Breast epithelium (tissue), 4 donors: ENCODE measurements around the gene CCDC92. TPM values are rescaled to one million over a fixed set of nuclear protein-coding genes. Genes with fewer than 3 reads are reported as not detected.

ENCODE experiments used
- DNase-seq, 2 donors: peaks; one replicate each; pipeline ENCODE4 v3.0.0-alpha.2; 2019; ENCODE audit warnings: low spot score in 2 of 2
- H3K27ac ChIP-seq, 2 donors: fragments of 200-600 bp; sonication (generic) in 1 of 2; one replicate each; pipeline ENCODE4 v1.5.1; 2016 to 2019; ENCODE audit warnings: mild to moderate bottlenecking in 1 of 2
- H3K27me3 ChIP-seq, 2 donors: fragments of 200-600 bp; sonication (generic) in 1 of 2; one replicate each; pipeline versions ENCODE4 v1.5.1 to v1.6.0; 2017 to 2019; ENCODE audit warnings: control low read depth in 1 of 2, mild to moderate bottlenecking in 1 of 2
- H3K36me3 ChIP-seq: fragments of 200-600 bp; one replicate; pipeline ENCODE4 v1.5.1; 2019
- H3K4me1 ChIP-seq, 2 donors: fragments of 200-600 bp; sonication (generic); one replicate each; pipeline ENCODE4 v1.5.1; 2016 to 2019; ENCODE audit warnings: control low read depth in 1 of 2
- H3K4me3 ChIP-seq, 3 donors: fragments of 200-600 bp; sonication (generic); 1 replicate in 2 of 3; 2 replicates in 1 of 3; pipeline ENCODE4 v1.5.1; 2016 to 2019; ENCODE audit warnings: mild to moderate bottlenecking in 3 of 3, moderate library complexity in 2 of 3
- H3K9me3 ChIP-seq, 2 donors: fragments of 200-600 bp; sonication (generic) in 1 of 2; one replicate each; pipeline ENCODE4 v1.5.1; 2016 to 2019; ENCODE audit warnings: control low read depth in 1 of 2
- CTCF ChIP-seq, 3 donors: fragments of 450-650 bp; IDR thresholded peaks; one replicate each; pipeline ENCODE4 v1.5.1; 2016 to 2017; ENCODE audit warnings: antibody characterized with exemption in 3 of 3, mild to moderate bottlenecking in 3 of 3, moderate library complexity in 3 of 3
- POLR2A ChIP-seq: fragments of 450-650 bp; IDR thresholded peaks from one replicate; pipeline ENCODE4 v1.6.1; 2016; ENCODE audit warnings: antibody characterized with exemption, mild to moderate bottlenecking, moderate library complexity
- POLR2AphosphoS5 ChIP-seq, 3 donors: sonication (generic); formaldehyde crosslinking; IDR thresholded peaks; one replicate each; pipeline ENCODE4 v1.6.1; 2017; ENCODE audit warnings: antibody characterized with exemption in 3 of 3
- intact Hi-C: fragments of 100-400 bp; cut with DNase I; formaldehyde crosslinking; loops from one replicate; pipeline ENCODE4 v1.15.1; 2023; ENCODE audit warnings: low total_unique reads
- total RNA-seq, 3 donors: library from RNA; depleted of rRNA; stranded (reverse); fragments of >200 nt; gene quantifications; one replicate each; pipeline ENCODE4 v1.1.0, GENCODE V29; 2016

The CCDC92 gene
- total RNA-seq, 3 donors from 2014 or later, result 17.4 to 40.0 (median 24.6) TPM

DNA sequence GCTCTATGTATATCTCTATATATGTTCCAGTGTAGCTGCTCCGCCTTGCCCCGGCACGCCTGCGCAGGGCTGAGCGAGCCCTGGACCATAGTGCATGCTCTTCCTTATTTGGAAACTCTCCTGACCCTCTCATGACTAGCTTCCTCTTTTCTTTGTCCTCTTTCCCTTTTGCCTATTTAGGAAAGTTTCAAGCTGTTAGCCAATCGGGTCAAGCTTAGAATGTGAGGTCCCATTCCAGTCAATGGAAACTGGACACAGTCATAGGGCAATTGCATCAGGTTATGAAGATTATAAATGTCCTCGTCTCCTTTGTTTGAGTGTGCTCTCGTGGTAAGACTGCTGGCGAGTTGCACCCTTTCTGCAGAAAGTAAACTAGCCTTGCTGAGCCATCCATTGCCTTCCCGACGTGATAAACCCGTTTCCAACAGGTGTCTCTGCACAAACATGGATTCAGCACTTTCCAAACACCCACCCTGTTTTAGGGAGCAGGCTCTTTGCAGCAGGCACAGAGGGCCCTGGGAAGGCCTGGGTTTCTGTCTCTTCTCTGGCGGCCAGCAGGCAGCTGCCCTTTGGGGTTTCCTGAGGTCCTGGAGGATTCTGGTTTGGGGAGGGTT lies 30.9 kb downstream of the CCDC92 start:
- H3K27me3 ChIP-seq, result no peaks in the 10 kb centered on the region
- no peaks in the 10 kb centered on the region for H3K4me1 ChIP-seq
- TF ChIP-seq POLR2AphosphoS5 (IDR thresholded peaks at IDR 0.05) (no peak), POLR2A (no peak), CTCF (IDR thresholded peaks at IDR 0.05) (no peak)
- no peak overlapping the region for H3K4me3 ChIP-seq
- intact Hi-C loops, result no loop called here
- DNase-seq, result no peak
- H3K36me3 ChIP-seq, result no peaks in the 10 kb centered on the region
- no peaks in the 10 kb centered on the region for H3K9me3 ChIP-seq
- H3K27ac ChIP-seq, result no peak overlapping the region

DNA sequence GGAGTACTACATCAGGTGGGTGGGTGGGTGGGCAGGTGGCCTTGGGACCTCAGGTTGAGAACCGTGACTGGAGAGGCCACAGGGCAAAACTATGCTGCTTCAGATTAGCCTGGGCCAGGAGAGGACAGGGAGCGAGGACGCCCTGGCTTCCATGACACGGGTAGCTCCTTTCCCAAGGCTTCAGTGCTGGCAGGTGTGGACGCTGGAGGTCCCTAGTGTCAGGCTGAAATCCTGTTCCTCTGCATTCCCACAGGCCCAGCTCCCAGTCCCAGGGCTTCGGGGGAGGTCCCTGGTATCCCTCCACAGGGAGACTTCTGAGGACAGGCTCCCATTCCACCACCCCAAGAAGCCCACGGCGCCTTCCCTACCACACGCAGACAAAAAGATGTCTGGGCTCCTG lies 31.6 kb downstream of the CCDC92 start:
- intact Hi-C loops, result no loop called here
- no peak overlapping the region for H3K27ac ChIP-seq
- no peaks in the 10 kb centered on the region for H3K27me3 ChIP-seq
- no peaks in the 10 kb centered on the region for H3K4me1 ChIP-seq
- no peak overlapping the region for H3K4me3 ChIP-seq
- no peak for TF ChIP-seq POLR2AphosphoS5 (IDR thresholded peaks at IDR 0.05)
- no peak for TF ChIP-seq CTCF (IDR thresholded peaks at IDR 0.05)
- no peak for TF ChIP-seq POLR2A
- no peaks in the 10 kb centered on the region for H3K36me3 ChIP-seq
- no peak for DNase-seq
- no peaks in the 10 kb centered on the region for H3K9me3 ChIP-seq

GRCh38 chr12:123940627-123940966 lies 32.0 kb downstream of the CCDC92 start:
- Histone ChIP-seq H3K4me3 (no peak overlapping the region), H3K27ac (no peak overlapping the region), H3K27me3 (no peaks in the 10 kb centered on the region), H3K9me3 (no peaks in the 10 kb centered on the region), H3K36me3 (no peaks in the 10 kb centered on the region), H3K4me1 (no peaks in the 10 kb centered on the region)
- intact Hi-C loops, result no loop called here
- TF ChIP-seq POLR2AphosphoS5 (IDR thresholded peaks at IDR 0.05), result no peak
- TF ChIP-seq POLR2A, result no peak
- TF ChIP-seq CTCF (IDR thresholded peaks at IDR 0.05), result no peak
- no peak for DNase-seq

GRCh38 chr12:123939716-123940626 lies 32.7 kb downstream of the CCDC92 start:
- Histone ChIP-seq H3K4me3 (no peak overlapping the region), H3K27ac (no peak overlapping the region), H3K4me1 (no peaks in the 10 kb centered on the region), H3K36me3 (no peaks in the 10 kb centered on the region), H3K27me3 (no peaks in the 10 kb centered on the region), H3K9me3 (no peaks in the 10 kb centered on the region)
- DNase-seq, result no peak
- TF ChIP-seq POLR2AphosphoS5 (IDR thresholded peaks at IDR 0.05) (no peak), POLR2A (no peak), CTCF (IDR thresholded peaks at IDR 0.05) (no peak)
- intact Hi-C loops, result no loop called here
